ENCODE data around the gene ARNT2. TPM values are rescaled to one million over a fixed set of nuclear protein-coding genes. Genes with fewer than 3 reads are reported as not detected.

Gene ARNT2
- total RNA-seq, 1 experiment from 2014 or later = 16.8 TPM

DNA sequence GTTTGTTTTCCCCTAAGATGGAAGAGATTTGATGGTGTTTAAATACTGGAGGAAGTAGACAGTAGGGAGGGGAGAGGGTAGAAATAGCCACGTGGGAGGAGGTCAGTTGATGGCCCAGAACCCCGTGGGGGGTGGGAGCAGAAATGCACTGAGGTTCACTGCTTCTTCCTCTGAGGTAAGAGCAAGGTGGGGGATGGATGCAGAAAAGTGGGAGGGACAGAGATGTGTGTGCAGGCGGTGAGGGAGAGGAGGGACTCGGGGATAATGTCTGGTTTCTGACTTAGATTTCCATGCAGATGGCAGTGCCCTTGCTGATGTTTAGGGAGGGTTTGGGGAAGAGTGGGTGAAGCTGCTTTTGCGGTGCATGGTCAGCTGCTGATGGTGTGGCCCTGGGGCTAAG, 102.9 kb downstream of the ARNT2 start:
- no peak for DNase-seq (ENCODE audit: low read depth, low spot score)
- CTCF ChIA-PET = no interaction called here
- no peak overlapping the region for H3K27ac ChIP-seq (ENCODE audit: low read length)
- H3K9me3 ChIP-seq (ENCODE audit: control insufficient read depth, insufficient read depth, low read depth, low read length) = no peaks in the 10 kb centered on the region
- intact Hi-C loops (cut with micrococcal nuclease; ENCODE audit: unreplicated experiment) = no loop called here
- TF ChIP-seq REST (IDR thresholded peaks at IDR 0.05; ENCODE audit: insufficient read depth in 1 of 2, low read depth in 2 of 2, low read length in 1 of 2) = no peak
- no peak for TF ChIP-seq POLR2AphosphoS5 (IDR thresholded peaks at IDR 0.05; ENCODE audit: low read depth, low read length)
- in situ Hi-C loops (cut with HindIII; ENCODE audit: low pct_unique_long_range_greater_than_20kb, low sequenced_read_pairs) = no loop called here
- H3K27me3 ChIP-seq (ENCODE audit: control insufficient read depth, insufficient read depth, low read length) = no peaks in the 10 kb centered on the region
- no TSS peak for BruUV-seq (replicated peaks)
- H3K4me3 ChIP-seq (ENCODE audit: low read depth in 2 of 2, low read length in 2 of 2) = no peak overlapping the region
- no peaks in the 10 kb centered on the region for H3K4me1 ChIP-seq (ENCODE audit: control insufficient read depth, insufficient read depth, low read length)
- no peak for ATAC-seq
- H3K36me3 ChIP-seq (ENCODE audit: control insufficient read depth, insufficient read depth, low read length) = no peaks in the 10 kb centered on the region
- POLR2A ChIA-PET = no interaction called here

- H3K27me3 ChIP-seq (ENCODE audit: control insufficient read depth, insufficient read depth, low read length) = no peaks in the 10 kb centered on the region
- H3K4me3 ChIP-seq (ENCODE audit: low read depth in 2 of 2, low read length in 2 of 2) = no peak overlapping the region
- intact Hi-C loops (cut with micrococcal nuclease; ENCODE audit: unreplicated experiment) = no loop called here
- no peaks in the 10 kb centered on the region for H3K4me1 ChIP-seq (ENCODE audit: control insufficient read depth, insufficient read depth, low read length)
- H3K27ac ChIP-seq (ENCODE audit: low read length) = no peak overlapping the region
- ATAC-seq (no peak), DNase-seq (ENCODE audit: low read depth, low spot score) (no peak)
- no peaks in the 10 kb centered on the region for H3K36me3 ChIP-seq (ENCODE audit: control insufficient read depth, insufficient read depth, low read length)
- POLR2A ChIA-PET = no interaction called here
- TF ChIP-seq SIN3A (IDR thresholded peaks at IDR 0.05; ENCODE audit: borderline replicate concordance, insufficient read depth, low read depth, low read length) (no peak), CTCF (IDR thresholded peaks at IDR 0.05) (no peak), REST (IDR thresholded peaks at IDR 0.05; ENCODE audit: insufficient read depth in 1 of 2, low read depth in 2 of 2, low read length in 1 of 2) (no peak), TCF7L2 (IDR thresholded peaks at IDR 0.05; ENCODE audit: low read depth, low read length) (no peak), POLR2AphosphoS5 (IDR thresholded peaks at IDR 0.05; ENCODE audit: low read depth, low read length) (no peak)
- BruUV-seq (replicated peaks) = no TSS peak
- in situ Hi-C loops (cut with HindIII; ENCODE audit: low pct_unique_long_range_greater_than_20kb, low sequenced_read_pairs) = no loop called here
- no peaks in the 10 kb centered on the region for H3K9me3 ChIP-seq (ENCODE audit: control insufficient read depth, insufficient read depth, low read depth, low read length)
- CTCF ChIA-PET = no interaction called here
These were observed 103.6 kb downstream of the ARNT2 start for GRCh38 chr15:80507638-80508316.
